Trophoblast cell (in vitro differentiated cells and primary cell): Measurements from ENCODE around the gene ARHGAP8.

Experiments
- DNase-seq, 2 donors: peaks; one replicate each; pipeline ENCODE4 v3.0.0-alpha.2; 2016
- H2AFZ ChIP-seq: 2 replicates; pipeline ENCODE4 v1.6.1; 2013; ENCODE audit warnings: low read length, moderate library complexity, mild to moderate bottlenecking; ENCODE audit not compliant: insufficient read depth, poor library complexity
- H2AK5ac ChIP-seq: 2 replicates; pipeline ENCODE4 v1.6.1; 2013; ENCODE audit warnings: mild to moderate bottlenecking, low read length
- H2BK120ac ChIP-seq: 2 replicates; pipeline ENCODE4 v1.6.1; 2013; ENCODE audit warnings: low read length, mild to moderate bottlenecking, moderate library complexity; ENCODE audit not compliant: insufficient read depth, poor library complexity
- H2BK12ac ChIP-seq: 2 replicates; pipeline ENCODE4 v1.6.1; 2013; ENCODE audit warnings: mild to moderate bottlenecking, low read length, moderate library complexity
- H2BK5ac ChIP-seq: 2 replicates; pipeline ENCODE4 v1.6.1; 2013; ENCODE audit warnings: low read length, low read depth, moderate library complexity, mild to moderate bottlenecking; ENCODE audit not compliant: poor library complexity
- H3K14ac ChIP-seq: 2 replicates; pipeline ENCODE4 v1.6.1; 2013; ENCODE audit warnings: mild to moderate bottlenecking, low read length
- H3K18ac ChIP-seq: 2 replicates; pipeline ENCODE4 v1.6.1; 2013; ENCODE audit warnings: mild to moderate bottlenecking, low read length
- H3K23ac ChIP-seq: 2 replicates; pipeline ENCODE4 v1.6.1; 2013; ENCODE audit warnings: low read length
- H3K27ac ChIP-seq: 2 replicates; pipeline ENCODE4 v1.5.1; 2013; ENCODE audit warnings: low read depth, mild to moderate bottlenecking, inconsistent platforms, low read length, moderate library complexity
- H3K27me3 ChIP-seq: 2 replicates; pipeline ENCODE4 v1.6.1; 2013; ENCODE audit warnings: inconsistent platforms, mild to moderate bottlenecking, low read length, moderate library complexity; ENCODE audit not compliant: insufficient read depth
- H3K36me3 ChIP-seq, 2 experiments: 1 replicate in 1 of 2; 2 replicates in 1 of 2; pipeline ENCODE4 v1.6.1; 2013; ENCODE audit warnings: low read length in 2 of 2, mild to moderate bottlenecking in 2 of 2, moderate library complexity in 1 of 2; ENCODE audit not compliant: insufficient read depth in 2 of 2, control insufficient read depth in 1 of 2
- H3K4ac ChIP-seq: 2 replicates; pipeline ENCODE4 v1.6.1; 2013; ENCODE audit warnings: low read depth, mild to moderate bottlenecking, low read length, moderate library complexity
- H3K4me1 ChIP-seq, 2 experiments: 1 replicate in 1 of 2; 2 replicates in 1 of 2; pipeline ENCODE4 v1.6.1; 2013; ENCODE audit warnings: low read length in 2 of 2, mild to moderate bottlenecking in 2 of 2, moderate library complexity in 1 of 2; ENCODE audit not compliant: insufficient read depth in 2 of 2, control insufficient read depth in 1 of 2
- H3K4me2 ChIP-seq: 2 replicates; pipeline ENCODE4 v1.6.1; 2013; ENCODE audit warnings: inconsistent platforms, mild to moderate bottlenecking, low read length, moderate library complexity
- H3K4me3 ChIP-seq: 2 replicates; pipeline ENCODE4 v1.5.1; 2013; ENCODE audit warnings: mild to moderate bottlenecking, low read depth, low read length, inconsistent platforms
- H3K79me1 ChIP-seq: one replicate; pipeline ENCODE4 v1.6.1; 2013; ENCODE audit warnings: low read length
- H3K79me2 ChIP-seq: 2 replicates; pipeline ENCODE4 v1.6.1; 2013; ENCODE audit warnings: low read length, mild to moderate bottlenecking; ENCODE audit not compliant: control insufficient read depth, insufficient read depth, poor library complexity
- H3K9ac ChIP-seq: 2 replicates; pipeline ENCODE4 v1.6.1; 2013; ENCODE audit warnings: mild to moderate bottlenecking, low read length
- H3K9me3 ChIP-seq: 2 replicates; pipeline ENCODE4 v1.6.1; 2013; ENCODE audit warnings: low read depth, mild to moderate bottlenecking, control low read depth, inconsistent platforms, low read length; ENCODE audit not compliant: insufficient read depth
- H4K12ac ChIP-seq: 2 replicates; pipeline ENCODE4 v1.6.1; 2013; ENCODE audit warnings: low read depth, mild to moderate bottlenecking, low read length, moderate library complexity
- H4K8ac ChIP-seq: 2 replicates; pipeline ENCODE4 v1.6.1; 2013; ENCODE audit warnings: low read depth, mild to moderate bottlenecking, low read length, moderate library complexity
- H4K91ac ChIP-seq: one replicate; pipeline ENCODE4 v1.6.1; 2013; ENCODE audit warnings: low read depth, mild to moderate bottlenecking, low read length, moderate library complexity
- WGBS: extraction: QIAGEN DNeasy Blood & Tissue Kit; methylation state at CpG from one replicate; pipeline ENCODE4 v1.1.7; 2013; ENCODE audit warnings: missing lambda C conversion rate; ENCODE audit not compliant: insufficient read length, insufficient coverage; ENCODE audit errors: extremely low coverage; 5-methylcytosine and 5-hydroxymethylcytosine counted together

The ARHGAP8 gene

DNA sequence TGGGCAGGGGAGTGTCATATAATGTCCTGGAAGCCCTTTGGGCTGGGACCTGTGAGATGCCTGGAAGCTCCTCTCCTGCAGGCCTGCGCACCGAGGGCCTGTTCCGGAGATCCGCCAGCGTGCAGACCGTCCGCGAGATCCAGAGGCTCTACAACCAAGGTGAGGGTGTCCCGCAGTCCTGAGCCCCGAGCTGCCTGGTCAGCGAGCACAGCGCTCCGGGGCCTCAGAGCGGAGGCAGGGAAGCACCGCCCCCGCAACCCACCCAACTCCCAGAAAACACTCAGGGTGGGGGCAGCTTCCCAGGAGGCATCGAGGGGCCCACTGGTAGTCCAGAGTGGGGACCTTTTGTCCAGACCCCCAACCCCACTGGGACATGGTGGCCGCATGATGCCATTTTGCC is 95.5 kb downstream of the ARHGAP8 start:
- Histone ChIP-seq H3K4me1 (no peaks in the 10 kb centered on the region), H3K4me3 (no peak overlapping the region), H3K36me3 (peaks cover 32 to 37% of the 10 kb centered on the region in 2 experiments), H4K91ac (no peak overlapping the region), H3K18ac (no peak overlapping the region), H4K8ac (no peak overlapping the region), H2BK12ac (no peak overlapping the region), H3K79me1 (no peaks in the 10 kb centered on the region), H3K4me2 (no peak overlapping the region), H2BK120ac (no peak overlapping the region), H3K79me2 (no peaks in the 10 kb centered on the region), H3K27me3 (no peaks in the 10 kb centered on the region), H4K12ac (no peak overlapping the region), H3K23ac (no peak overlapping the region), H3K9me3 (no peaks in the 10 kb centered on the region), H2AK5ac (no peak overlapping the region), H3K9ac (no peak overlapping the region), H2BK5ac (no peak overlapping the region), H3K14ac (no peak overlapping the region), H3K27ac (no peak overlapping the region), H3K4ac (no peak overlapping the region), H2AFZ (no peak overlapping the region)
- DNase-seq, result no peak
- WGBS, result no CpG with 5 or more reads among the region's 18 CpGs

DNA sequence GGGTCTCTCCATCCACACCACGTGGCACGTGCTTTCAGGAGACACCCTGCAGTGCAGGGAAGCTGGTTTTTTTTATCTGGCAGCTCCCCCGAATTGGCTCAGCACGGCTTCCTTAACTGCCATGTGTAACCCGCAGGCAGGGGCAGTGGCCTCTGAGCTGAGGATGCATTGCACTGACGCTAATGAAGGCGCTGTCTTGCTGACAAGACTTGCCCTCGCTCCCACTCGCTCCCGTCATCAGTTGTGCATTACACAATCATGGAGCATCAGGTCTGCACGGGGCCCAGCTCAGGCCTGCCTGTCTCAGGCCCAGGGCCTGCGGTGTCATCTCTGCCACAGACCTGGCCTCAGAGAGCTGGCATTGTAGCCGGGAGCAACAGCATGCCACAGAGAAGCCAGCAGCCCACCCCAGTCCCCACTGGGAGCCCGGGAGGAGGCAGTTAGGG is 95.9 kb downstream of the ARHGAP8 start:
- no peaks in the 10 kb centered on the region for H3K27me3 ChIP-seq
- H3K4me2 ChIP-seq, result no peak overlapping the region
- no peak overlapping the region for H4K8ac ChIP-seq
- no peak overlapping the region for H4K91ac ChIP-seq
- H3K36me3 ChIP-seq, result peaks cover 32 to 37% of the 10 kb centered on the region in 2 experiments
- no peak overlapping the region for H2BK120ac ChIP-seq
- WGBS, result no CpG with 5 or more reads among the region's 14 CpGs
- H3K18ac ChIP-seq, result no peak overlapping the region
- H2AK5ac ChIP-seq, result no peak overlapping the region
- no peak overlapping the region for H2BK5ac ChIP-seq
- H3K4me1 ChIP-seq, result no peaks in the 10 kb centered on the region
- H3K4ac ChIP-seq, result no peak overlapping the region
- H3K79me1 ChIP-seq, result no peaks in the 10 kb centered on the region
- no peak overlapping the region for H3K14ac ChIP-seq
- H3K9me3 ChIP-seq, result no peaks in the 10 kb centered on the region
- H3K9ac ChIP-seq, result no peak overlapping the region
- H4K12ac ChIP-seq, result no peak overlapping the region
- no peak overlapping the region for H3K4me3 ChIP-seq
- no peak overlapping the region for H2AFZ ChIP-seq
- H3K79me2 ChIP-seq, result no peaks in the 10 kb centered on the region
- H3K23ac ChIP-seq, result no peak overlapping the region
- no peak for DNase-seq
- H2BK12ac ChIP-seq, result no peak overlapping the region
- H3K27ac ChIP-seq, result no peak overlapping the region

DNA sequence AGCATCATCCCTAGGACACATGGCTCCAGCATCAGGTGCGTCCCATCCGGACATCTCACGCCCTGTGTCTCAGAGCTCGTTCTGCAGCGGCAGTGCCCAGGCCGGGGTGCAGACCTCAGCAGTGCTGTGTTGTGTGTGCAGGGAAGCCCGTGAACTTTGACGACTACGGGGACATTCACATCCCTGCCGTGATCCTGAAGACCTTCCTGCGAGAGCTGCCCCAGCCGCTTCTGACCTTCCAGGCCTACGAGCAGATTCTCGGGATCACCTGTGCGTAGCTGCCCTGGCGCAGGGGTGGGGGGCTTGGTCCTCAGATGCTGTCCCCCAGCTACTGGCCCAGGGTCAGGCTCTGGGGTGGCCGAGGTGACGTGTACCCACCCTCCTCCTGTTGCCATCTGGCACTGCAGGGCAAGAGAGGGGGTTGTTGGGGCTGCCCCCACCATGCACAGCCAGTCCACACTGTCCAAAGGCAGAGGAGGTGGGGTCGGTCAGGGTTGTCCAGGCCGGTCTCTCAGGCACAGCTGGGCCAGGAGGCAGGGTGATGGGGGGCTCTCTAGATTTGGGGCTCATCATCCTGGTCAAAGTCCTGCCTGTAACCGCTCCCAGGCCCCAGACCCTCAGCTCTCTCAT is 96.5 kb downstream of the ARHGAP8 start:
- no peak overlapping the region for H2AFZ ChIP-seq
- peaks cover 32 to 37% of the 10 kb centered on the region in 2 experiments for H3K36me3 ChIP-seq
- H3K79me1 ChIP-seq, result no peaks in the 10 kb centered on the region
- H2BK120ac ChIP-seq, result no peak overlapping the region
- no peak overlapping the region for H4K12ac ChIP-seq
- no peak overlapping the region for H3K9ac ChIP-seq
- H3K14ac ChIP-seq, result no peak overlapping the region
- H2BK12ac ChIP-seq, result no peak overlapping the region
- H3K27ac ChIP-seq, result no peak overlapping the region
- H2BK5ac ChIP-seq, result no peak overlapping the region
- no peaks in the 10 kb centered on the region for H3K79me2 ChIP-seq
- H3K4ac ChIP-seq, result no peak overlapping the region
- H3K9me3 ChIP-seq, result no peaks in the 10 kb centered on the region
- H3K23ac ChIP-seq, result no peak overlapping the region
- DNase-seq, result no peak
- no peaks in the 10 kb centered on the region for H3K4me1 ChIP-seq
- no peak overlapping the region for H3K4me2 ChIP-seq
- no peak overlapping the region for H3K18ac ChIP-seq
- H4K91ac ChIP-seq, result no peak overlapping the region
- no peaks in the 10 kb centered on the region for H3K27me3 ChIP-seq
- WGBS, result no CpG with 5 or more reads among the region's 21 CpGs
- no peak overlapping the region for H4K8ac ChIP-seq
- H2AK5ac ChIP-seq, result no peak overlapping the region
- no peak overlapping the region for H3K4me3 ChIP-seq

DNA sequence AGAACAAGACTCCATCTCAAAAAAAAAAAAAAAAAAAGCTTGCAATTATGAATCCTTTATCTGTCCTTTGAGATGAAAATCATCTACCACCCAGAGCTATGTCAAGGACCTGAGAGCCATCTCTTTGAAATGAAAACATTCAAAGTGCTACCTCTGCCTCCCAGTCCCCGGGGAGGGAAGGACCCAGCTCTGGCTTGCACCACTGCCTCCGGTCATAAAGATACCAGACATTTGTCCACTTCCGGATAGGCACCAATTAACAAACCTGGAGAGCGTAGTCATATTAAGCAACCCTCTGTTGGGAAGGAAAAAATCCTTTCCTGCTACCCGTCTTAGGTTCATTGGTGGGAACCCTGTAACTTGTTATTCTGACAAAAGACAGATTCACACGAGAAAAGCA is 98.6 kb downstream of the ARHGAP8 start:
- H3K4me1 ChIP-seq, result no peaks in the 10 kb centered on the region
- no peak overlapping the region for H3K4me2 ChIP-seq
- no peak overlapping the region for H3K4ac ChIP-seq
- no peaks in the 10 kb centered on the region for H3K9me3 ChIP-seq
- no peak overlapping the region for H3K14ac ChIP-seq
- no peak overlapping the region for H2AFZ ChIP-seq
- no peak overlapping the region for H3K18ac ChIP-seq
- no peak overlapping the region for H4K8ac ChIP-seq
- no peak overlapping the region for H3K4me3 ChIP-seq
- H3K27me3 ChIP-seq, result no peaks in the 10 kb centered on the region
- H3K79me2 ChIP-seq, result no peaks in the 10 kb centered on the region
- DNase-seq, result no peak
- no peak overlapping the region for H2BK120ac ChIP-seq
- H3K27ac ChIP-seq, result no peak overlapping the region
- no peaks in the 10 kb centered on the region for H3K79me1 ChIP-seq
- peaks cover 29 to 33% of the 10 kb centered on the region in 2 experiments for H3K36me3 ChIP-seq
- H3K9ac ChIP-seq, result no peak overlapping the region
- no peak overlapping the region for H2BK5ac ChIP-seq
- H4K12ac ChIP-seq, result no peak overlapping the region
- no peak overlapping the region for H2AK5ac ChIP-seq
- H2BK12ac ChIP-seq, result no peak overlapping the region
- H3K23ac ChIP-seq, result no peak overlapping the region
- no peak overlapping the region for H4K91ac ChIP-seq
- WGBS, result no CpG with 5 or more reads among the region's 6 CpGs
